AG04449 (cell line): ENCODE data around the gene ATP11B.
A peak's percentile ranks its signal among the peaks of the same experiment; 100 is the strongest.

Experiments
- CTCF ChIA-PET: fragments of 350-600 bp; formaldehyde crosslinking; extraction: SDS; loops from one replicate; lab custom pipeline; 2021; ENCODE audit warnings: antibody characterized with exemption; lab: Yijun Ruan, JAX
- POLR2A ChIA-PET: fragments of 400-600, 350-600 bp; formaldehyde crosslinking; extraction: SDS; loops from one replicate; lab custom pipeline; 2020; ENCODE audit warnings: antibody characterized with exemption, inconsistent platforms; lab: Yijun Ruan, JAX
- DNase-seq: peaks from one replicate; pipeline ENCODE4 v3.0.0-alpha.2; 2010; ENCODE audit warnings: low read depth, low spot score
- H3K4me3 ChIP-seq: 2 replicates; pipeline ENCODE4 v1.5.1; 2011; ENCODE audit warnings: low read depth, mild to moderate bottlenecking, control low read depth, low read length
- CTCF ChIP-seq: IDR thresholded peaks from one replicate; pipeline ENCODE4 v1.5.1; 2011; ENCODE audit warnings: mild to moderate bottlenecking, moderate library complexity, low read length, control low read depth, inconsistent platforms; ENCODE audit not compliant: insufficient read depth; ENCODE audit errors: missing control alignments

The ATP11B gene

GRCh38 chr3:182792901-182793662 lies at the start of gene ATP11B:
Gene ATP11B (plus strand): TSS chr3:182793504. CDS start chr3:182793760, 256 bp downstream.
- CTCF ChIA-PET = interaction anchor here (1.0 kb wide), 1 partner anchor 79 kb away, joined by 5 read pairs; no protein-coding TSS in a partner anchor
- H3K4me3 ChIP-seq = peak within 1 kb of the TSS; percentile 85
- DNase-seq = no peak
- TF ChIP-seq CTCF = no peak
- POLR2A ChIA-PET = no interaction called here

GRCh38 chr3:182746959-182747358 lies 46.3 kb upstream of the ATP11B start:
- no peak for DNase-seq
- no peak overlapping the region for H3K4me3 ChIP-seq
- TF ChIP-seq CTCF = no peak
- ChIA-PET CTCF (interaction anchor here (1.6 kb wide), 1 partner anchor 14 kb away, joined by 3 read pairs; no protein-coding TSS in a partner anchor), POLR2A (no interaction called here)

DNA sequence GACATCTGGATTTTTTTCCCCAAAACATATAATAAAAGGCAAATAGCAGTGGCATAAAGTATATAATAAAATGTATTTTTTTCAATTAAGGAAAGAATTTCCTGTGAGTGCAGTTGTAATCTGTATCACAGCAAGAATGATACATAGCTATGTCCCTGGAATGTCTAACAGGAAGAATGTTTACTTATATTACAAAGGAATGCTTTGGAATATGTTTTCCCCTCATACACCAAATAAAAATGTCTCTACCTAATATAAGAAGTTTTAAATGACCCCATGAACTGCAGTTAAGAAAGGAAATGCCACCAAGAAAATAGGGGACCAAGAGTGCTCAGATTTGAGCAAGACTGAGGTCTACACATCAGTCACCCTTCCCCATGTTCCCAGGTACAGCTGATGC lies 38.0 kb upstream of the ATP11B start:
- POLR2A ChIA-PET = interaction anchor here (0.6 kb wide), 1 partner anchor 19 kb away, joined by 4 read pairs; no protein-coding TSS in a partner anchor
- H3K4me3 ChIP-seq = no peak overlapping the region
- no peak for DNase-seq
- CTCF ChIA-PET = interaction anchor here (0.8 to 1.0 kb wide), 2 partner anchors 44 to 45 kb away, joined by 3 to 4 read pairs; no protein-coding TSS in a partner anchor
- no peak for TF ChIP-seq CTCF

GRCh38 chr3:182755712-182756111 lies 37.6 kb upstream of the ATP11B start:
- ChIA-PET CTCF (interaction anchor here (1.0 kb wide), 1 partner anchor 46 kb away, joined by 3 read pairs; no protein-coding TSS in a partner anchor), POLR2A (interaction anchor here (0.6 kb wide), 1 partner anchor 20 kb away, joined by 4 read pairs; no protein-coding TSS in a partner anchor)
- DNase-seq = no peak
- TF ChIP-seq CTCF = no peak
- H3K4me3 ChIP-seq = no peak overlapping the region

DNA sequence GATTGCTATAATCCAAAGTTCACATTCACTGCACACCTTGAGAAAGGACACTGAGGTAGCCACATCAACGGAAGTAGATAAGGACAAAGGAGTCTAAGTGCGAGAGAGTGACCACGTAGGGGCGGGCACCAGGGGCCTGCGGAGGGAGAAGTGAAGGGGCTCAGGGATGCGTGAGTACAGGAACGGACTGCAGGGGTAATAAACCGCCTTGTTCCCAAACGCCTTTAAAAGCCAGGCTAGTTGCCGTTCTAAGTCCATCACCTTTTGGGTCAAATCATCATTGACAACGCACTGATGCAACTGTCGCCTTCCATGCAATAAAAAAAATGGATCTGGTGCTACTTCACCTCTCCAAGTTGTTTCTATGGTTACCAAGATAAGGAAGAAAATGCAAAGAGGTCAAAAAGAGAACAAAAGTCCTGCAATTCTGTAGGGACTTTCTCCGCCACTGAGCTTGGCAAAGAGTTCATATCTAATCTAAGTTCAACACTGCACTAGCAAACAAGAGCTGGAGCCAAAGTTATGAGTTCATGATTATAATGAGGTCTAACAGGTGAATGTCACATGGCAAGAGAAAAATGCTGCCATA lies 32.6 kb upstream of the ATP11B start:
- no peak overlapping the region for H3K4me3 ChIP-seq
- CTCF ChIA-PET = no interaction called here
- no peak for DNase-seq
- POLR2A ChIA-PET = no interaction called here
- no peak for TF ChIP-seq CTCF

DNA sequence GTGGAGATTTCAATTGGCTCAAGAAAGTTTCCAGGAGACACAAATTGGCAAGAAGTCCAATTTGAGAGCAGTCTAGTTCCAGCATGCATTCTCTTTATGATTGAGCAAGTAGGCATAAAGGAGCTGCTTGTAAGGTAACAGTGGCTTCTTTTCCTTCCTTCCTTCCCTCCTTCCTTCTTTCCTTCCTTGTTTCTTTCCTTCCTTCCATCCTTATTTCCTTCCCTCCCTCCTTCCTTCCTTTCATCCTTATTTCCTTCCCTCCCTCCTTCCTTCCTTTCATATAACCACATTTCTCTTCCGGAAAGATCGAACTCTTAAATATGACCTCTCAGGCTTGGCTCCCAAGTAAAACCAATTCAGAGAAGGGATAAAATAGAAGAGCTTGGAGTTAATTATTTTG lies 29.4 kb upstream of the ATP11B start:
- CTCF ChIA-PET = no interaction called here
- no peak for TF ChIP-seq CTCF
- POLR2A ChIA-PET = no interaction called here
- no peak for DNase-seq
- no peak overlapping the region for H3K4me3 ChIP-seq
